Vagina (tissue), 2 donors: ENCODE measurements around the gene ERBB4. TPM values are rescaled to one million over a fixed set of nuclear protein-coding genes. Genes with fewer than 3 reads are reported as not detected.

Experiments
- DNase-seq, 2 donors: peaks; one replicate each; pipeline ENCODE4 v3.0.0-alpha.2; 2017; ENCODE audit errors: extremely low spot score in 2 of 2
- H3K27ac ChIP-seq: fragments of 200-600 bp; sonication (generic); one replicate; pipeline ENCODE4 v1.5.1; 2019
- H3K27me3 ChIP-seq: fragments of 200-600 bp; sonication (generic); one replicate; pipeline ENCODE4 v1.5.1; 2019
- H3K36me3 ChIP-seq, 2 donors: fragments of 200-600 bp; sonication (generic); one replicate each; pipeline ENCODE4 v1.5.1; 2017 to 2019
- H3K4me1 ChIP-seq: fragments of 200-600 bp; sonication (generic); one replicate; pipeline ENCODE4 v1.5.1; 2019
- H3K4me3 ChIP-seq, 2 donors: fragments of 200-600 bp; sonication (generic); 1 replicate in 1 of 2; 2 replicates in 1 of 2; pipeline ENCODE4 v1.5.1; 2016 to 2019
- H3K9me3 ChIP-seq: fragments of 200-600 bp; sonication (generic); one replicate; pipeline ENCODE4 v1.5.1; 2019
- CTCF ChIP-seq, 3 experiments: fragments of 450-650 bp in 2 of 3; fragments of 200-600 bp in 1 of 3; sonication (generic) in 1 of 3; IDR thresholded peaks; one replicate each; pipeline ENCODE4 v1.5.1; 2017 to 2019; ENCODE audit warnings: antibody characterized with exemption in 3 of 3, mild to moderate bottlenecking in 2 of 3, moderate library complexity in 2 of 3
- POLR2A ChIP-seq, 2 donors: fragments of 450-650 bp; IDR thresholded peaks; one replicate each; pipeline ENCODE4 v1.6.1; 2017; ENCODE audit warnings: antibody characterized with exemption in 2 of 2, mild to moderate bottlenecking in 2 of 2, moderate library complexity in 2 of 2
- POLR2AphosphoS5 ChIP-seq, 2 donors: sonication (generic); formaldehyde crosslinking; IDR thresholded peaks; one replicate each; pipeline ENCODE4 v1.9.0; 2017; ENCODE audit warnings: antibody characterized with exemption in 2 of 2, mild to moderate bottlenecking in 2 of 2, low read depth in 1 of 2; ENCODE audit not compliant: insufficient read depth in 1 of 2
- intact Hi-C: fragments of 100-400 bp; cut with DNase I; formaldehyde crosslinking; loops from one replicate; pipeline ENCODE4 v1.15.1; 2023
- total RNA-seq: library from RNA; depleted of rRNA; stranded (reverse); fragments of >200 nt; gene quantifications from one replicate; pipeline ENCODE4 v1.2.3, GENCODE V29; 2016

Gene ERBB4
- total RNA-seq, 1 donor from 2014 or later, result 0.25 TPM

GRCh38 chr2:212423089-212423488 is 115.5 kb downstream of the ERBB4 start:
- intact Hi-C loops, result no loop called here
- no peaks in the 10 kb centered on the region for H3K27me3 ChIP-seq
- no peak for DNase-seq
- H3K36me3 ChIP-seq, result no peaks in the 10 kb centered on the region
- TF ChIP-seq POLR2AphosphoS5 (IDR thresholded peaks at IDR 0.05; ENCODE audit: insufficient read depth in 1 of 2, low read depth in 1 of 2) (no peak), POLR2A (IDR thresholded peaks at IDR 0.05) (no peak), CTCF (IDR thresholded peaks at IDR 0.05) (no peak)
- no peaks in the 10 kb centered on the region for H3K9me3 ChIP-seq
- no peak overlapping the region for H3K27ac ChIP-seq
- H3K4me3 ChIP-seq, result no peak overlapping the region
- no peaks in the 10 kb centered on the region for H3K4me1 ChIP-seq

GRCh38 chr2:212421556-212422334 is 116.9 kb downstream of the ERBB4 start:
- DNase-seq, result no peak
- intact Hi-C loops, result no loop called here
- no peak overlapping the region for H3K4me3 ChIP-seq
- no peak for TF ChIP-seq CTCF (IDR thresholded peaks at IDR 0.05)
- TF ChIP-seq POLR2A (IDR thresholded peaks at IDR 0.05), result no peak
- no peak for TF ChIP-seq POLR2AphosphoS5 (IDR thresholded peaks at IDR 0.05; ENCODE audit: insufficient read depth in 1 of 2, low read depth in 1 of 2)
- H3K27ac ChIP-seq, result no peak overlapping the region
- H3K27me3 ChIP-seq, result no peaks in the 10 kb centered on the region
- H3K9me3 ChIP-seq, result no peaks in the 10 kb centered on the region
- H3K4me1 ChIP-seq, result no peaks in the 10 kb centered on the region
- no peaks in the 10 kb centered on the region for H3K36me3 ChIP-seq

- H3K4me1 ChIP-seq, result no peaks in the 10 kb centered on the region
- no peaks in the 10 kb centered on the region for H3K36me3 ChIP-seq
- intact Hi-C loops, result no loop called here
- H3K27me3 ChIP-seq, result no peaks in the 10 kb centered on the region
- H3K4me3 ChIP-seq, result no peak overlapping the region
- TF ChIP-seq POLR2AphosphoS5 (IDR thresholded peaks at IDR 0.05; ENCODE audit: insufficient read depth in 1 of 2, low read depth in 1 of 2) (no peak), POLR2A (IDR thresholded peaks at IDR 0.05) (no peak), CTCF (IDR thresholded peaks at IDR 0.05) (no peak)
- no peak overlapping the region for H3K27ac ChIP-seq
- no peaks in the 10 kb centered on the region for H3K9me3 ChIP-seq
- no peak for DNase-seq
Observed at GRCh38 chr2:212416086-212416485, 122.5 kb downstream of the ERBB4 start.

GRCh38 chr2:212414767-212415211 is 123.8 kb downstream of the ERBB4 start:
- no peaks in the 10 kb centered on the region for H3K27me3 ChIP-seq
- no peak for TF ChIP-seq CTCF (IDR thresholded peaks at IDR 0.05)
- no peak for TF ChIP-seq POLR2AphosphoS5 (IDR thresholded peaks at IDR 0.05; ENCODE audit: insufficient read depth in 1 of 2, low read depth in 1 of 2)
- no peak for TF ChIP-seq POLR2A (IDR thresholded peaks at IDR 0.05)
- H3K36me3 ChIP-seq, result no peaks in the 10 kb centered on the region
- H3K4me3 ChIP-seq, result no peak overlapping the region
- DNase-seq, result no peak
- no peaks in the 10 kb centered on the region for H3K9me3 ChIP-seq
- H3K27ac ChIP-seq, result no peak overlapping the region
- intact Hi-C loops, result no loop called here
- H3K4me1 ChIP-seq, result no peaks in the 10 kb centered on the region

DNA sequence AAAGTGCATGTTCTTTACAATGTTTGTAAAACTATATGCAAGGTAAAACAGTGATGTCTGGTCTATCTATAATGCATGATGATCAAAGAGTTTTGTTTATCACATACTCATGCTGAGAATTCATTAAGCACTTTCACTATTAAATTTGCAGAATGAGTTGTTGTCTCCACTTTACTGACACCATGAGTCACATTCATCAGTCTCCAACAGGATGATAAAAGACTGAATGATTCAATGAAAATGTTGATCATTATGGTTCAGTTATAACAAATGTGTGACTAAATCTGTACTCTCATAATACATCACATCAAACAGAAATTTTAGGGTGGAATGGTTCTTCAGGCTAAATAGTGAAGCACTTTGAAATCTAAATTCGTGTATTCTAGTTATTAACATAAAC is 129.0 kb downstream of the ERBB4 start:
- H3K36me3 ChIP-seq, result no peaks in the 10 kb centered on the region
- no peak overlapping the region for H3K27ac ChIP-seq
- intact Hi-C loops, result no loop called here
- TF ChIP-seq CTCF (IDR thresholded peaks at IDR 0.05) (no peak), POLR2AphosphoS5 (IDR thresholded peaks at IDR 0.05; ENCODE audit: insufficient read depth in 1 of 2, low read depth in 1 of 2) (no peak), POLR2A (IDR thresholded peaks at IDR 0.05) (no peak)
- H3K9me3 ChIP-seq, result no peaks in the 10 kb centered on the region
- no peaks in the 10 kb centered on the region for H3K4me1 ChIP-seq
- no peaks in the 10 kb centered on the region for H3K27me3 ChIP-seq
- no peak overlapping the region for H3K4me3 ChIP-seq
- DNase-seq, result no peak
